Superior temporal gyrus (tissue), 1 donor: ENCODE data around the gene ERGIC3.
A peak's percentile ranks its signal among the peaks of the same experiment; 100 is the strongest.

ENCODE experiments used
- DNase-seq: peaks from one replicate; pipeline ENCODE4 v3.0.0-alpha.2; 2016; ENCODE audit errors: extremely low spot score

ERGIC3 gene

DNA sequence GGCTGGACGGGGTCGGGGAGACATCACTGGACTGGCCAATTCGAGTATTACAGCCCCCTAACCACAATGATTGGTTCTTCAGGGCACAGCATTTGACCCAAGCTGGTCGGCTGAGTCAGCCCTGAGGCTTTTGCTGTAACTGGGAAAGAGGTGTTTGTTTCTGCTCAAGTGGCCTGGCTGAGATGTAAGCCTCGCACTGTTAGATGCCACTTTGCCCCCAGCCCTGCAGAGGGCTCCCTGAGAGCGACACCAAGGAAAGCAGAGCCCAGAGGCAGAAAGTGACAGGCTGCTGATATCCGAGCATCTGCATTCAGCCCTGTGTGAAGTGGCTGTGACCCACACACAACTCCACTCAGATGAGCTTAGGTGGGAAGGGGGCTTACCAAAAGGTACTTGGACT, 19.4 kb downstream of the ERGIC3 start:
- DNase-seq, result peak; percentile 33

DNA sequence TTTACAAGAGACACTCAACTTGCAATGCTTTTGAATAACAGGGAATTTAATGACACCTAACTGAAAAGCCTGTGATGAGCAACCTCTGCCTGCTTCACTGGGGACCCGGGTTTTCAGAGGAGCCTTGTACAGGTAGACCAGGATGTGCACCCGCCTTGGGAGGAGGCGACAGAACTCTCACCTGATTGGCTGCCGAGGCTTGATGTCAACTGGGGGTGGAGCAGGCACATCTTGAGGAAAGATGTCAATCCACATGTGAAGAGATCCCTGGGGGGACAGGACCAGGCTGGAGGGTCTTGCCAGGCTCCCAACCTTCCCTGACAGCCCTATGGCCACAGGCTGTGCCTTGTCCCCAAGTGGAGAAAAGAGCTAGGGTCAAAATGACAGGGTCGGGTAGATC, 19.8 kb downstream of the ERGIC3 start:
- no peak for DNase-seq

DNA sequence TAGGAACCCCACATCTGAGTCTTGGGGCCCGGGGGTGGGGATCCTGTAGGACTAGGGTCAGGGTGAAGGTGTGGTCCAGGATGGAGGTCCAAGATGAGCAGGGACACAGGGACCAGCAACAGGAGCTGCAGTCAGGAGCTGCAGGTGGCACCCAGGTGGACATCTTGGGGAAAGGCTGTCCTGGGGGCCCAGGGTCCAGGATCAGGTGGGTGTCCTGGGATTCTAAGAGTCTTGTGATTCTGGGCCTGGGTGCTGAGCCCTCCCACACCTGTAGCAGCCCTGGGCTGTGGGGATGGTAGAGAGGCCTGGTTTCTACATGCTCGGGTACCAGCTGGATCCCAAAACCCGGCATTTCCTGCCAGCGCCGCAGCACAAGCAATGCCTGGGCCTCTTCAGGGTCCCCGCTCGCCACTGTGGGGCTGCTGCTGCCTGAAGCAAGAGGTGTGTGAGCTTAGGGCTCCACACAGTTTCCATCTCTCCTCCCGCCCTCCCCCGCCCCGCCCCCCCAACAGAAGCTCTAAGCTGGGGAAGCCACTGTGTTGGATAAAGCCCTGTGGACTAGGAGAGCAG, 20.7 kb downstream of the ERGIC3 start:
- no peak for DNase-seq

GRCh38 chr20:35563834-35564233, 22.0 kb downstream of the ERGIC3 start:
- no peak for DNase-seq

DNA sequence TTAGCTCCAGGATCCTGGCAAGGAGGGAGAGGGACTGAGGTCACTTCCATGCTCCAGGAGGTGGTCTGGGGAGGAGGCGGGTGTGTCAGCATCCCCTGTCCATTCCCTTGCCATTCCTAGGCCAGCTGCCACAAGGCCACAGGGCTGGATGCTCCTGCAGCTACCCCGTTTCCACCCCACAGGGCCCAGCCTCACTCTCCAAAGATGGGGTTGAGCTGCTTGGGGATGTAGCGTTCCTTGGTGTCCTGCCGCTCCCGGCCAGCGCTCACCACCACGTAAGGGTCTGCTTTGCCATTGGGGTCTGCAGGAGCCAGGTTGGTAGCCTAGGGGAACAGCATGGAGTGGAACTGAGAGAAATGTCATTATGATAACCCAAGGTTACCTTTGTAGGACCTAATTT, 23.0 kb downstream of the ERGIC3 start:
- DNase-seq, result no peak

DNA sequence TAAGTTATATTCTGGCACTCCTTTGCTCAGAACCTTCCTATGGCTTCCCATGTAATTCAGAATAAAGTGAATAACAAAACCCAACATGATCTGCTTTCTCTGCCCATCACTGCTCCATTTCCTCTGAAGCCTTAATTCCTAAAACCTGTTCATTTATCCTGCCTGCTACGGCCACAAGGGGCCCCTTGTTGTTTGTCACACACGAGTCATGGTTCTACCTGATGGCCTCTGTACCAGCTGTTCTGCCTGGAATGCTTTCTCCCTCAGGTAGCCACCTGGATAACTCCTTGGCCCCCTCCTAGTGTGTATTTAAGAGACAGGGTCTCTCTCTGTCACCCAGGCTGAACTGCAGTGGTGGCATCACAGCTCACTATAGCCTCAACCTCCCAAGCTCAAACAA, 26.8 kb downstream of the ERGIC3 start:
- DNase-seq, result no peak

DNA sequence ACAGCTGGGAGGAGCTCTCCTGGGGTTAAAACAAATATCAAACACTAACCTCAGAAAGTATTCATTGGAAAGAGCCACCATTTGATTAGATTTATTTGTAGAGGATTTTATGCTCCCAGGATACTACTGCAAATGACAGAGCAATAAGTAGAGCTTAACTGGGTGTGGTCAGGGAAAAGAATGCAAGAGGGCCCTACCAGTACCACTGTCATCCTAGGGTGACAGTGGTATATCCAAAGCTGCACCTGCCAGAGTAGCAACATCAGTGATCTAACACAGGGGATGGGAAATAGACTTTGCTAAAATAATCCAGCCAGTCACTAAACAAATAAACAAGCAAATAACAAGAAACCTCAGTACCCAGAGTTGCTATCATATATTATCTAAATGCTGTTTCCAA, 29.7 kb downstream of the ERGIC3 start:
- no peak for DNase-seq

GRCh38 chr20:35572838-35573237, 31.0 kb downstream of the ERGIC3 start:
- DNase-seq, result no peak

GRCh38 chr20:35575958-35576357, 34.1 kb downstream of the ERGIC3 start:
- DNase-seq, result no peak

DNA sequence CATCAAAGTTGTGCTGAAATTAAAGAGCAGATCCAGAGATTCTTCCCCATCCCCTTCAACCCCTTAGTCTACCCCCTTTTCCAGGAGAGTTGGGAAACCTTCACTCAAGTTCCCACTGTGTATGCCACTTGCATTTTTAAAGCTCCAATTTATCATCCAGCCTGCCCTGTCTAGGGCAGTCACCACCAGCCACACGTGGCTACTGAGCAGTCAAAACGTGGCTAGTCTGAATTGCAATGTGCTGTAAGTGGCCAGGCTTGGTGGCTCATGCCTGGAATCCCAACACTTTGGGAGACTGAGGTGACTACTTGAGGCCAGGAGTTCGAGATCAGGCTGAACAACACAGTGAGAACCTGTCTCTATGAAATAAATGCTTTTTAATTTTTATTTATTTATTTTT, 34.9 kb downstream of the ERGIC3 start:
- no peak for DNase-seq

GRCh38 chr20:35578469-35578868, 36.6 kb downstream of the ERGIC3 start:
- DNase-seq, result no peak

DNA sequence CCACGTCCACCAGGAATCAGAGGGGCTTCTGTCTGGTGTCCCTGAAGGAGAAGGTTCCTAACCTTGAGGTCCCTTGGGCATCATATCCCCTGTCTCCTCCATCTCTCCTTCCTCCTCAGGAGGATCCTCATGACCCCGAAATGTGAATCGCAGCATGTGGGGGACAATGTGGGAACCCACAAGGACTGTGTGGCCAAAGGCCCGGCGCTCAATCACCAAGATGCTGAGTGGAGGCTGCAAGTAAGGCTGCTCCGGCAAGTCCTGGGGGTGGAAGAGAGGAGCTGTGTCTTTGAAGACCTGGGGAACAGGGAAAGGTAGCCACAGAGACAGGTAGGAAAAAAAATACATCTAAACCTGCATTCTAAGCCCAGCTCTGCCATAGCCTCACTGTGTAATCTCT, 37.3 kb downstream of the ERGIC3 start:
- no peak for DNase-seq

DNA sequence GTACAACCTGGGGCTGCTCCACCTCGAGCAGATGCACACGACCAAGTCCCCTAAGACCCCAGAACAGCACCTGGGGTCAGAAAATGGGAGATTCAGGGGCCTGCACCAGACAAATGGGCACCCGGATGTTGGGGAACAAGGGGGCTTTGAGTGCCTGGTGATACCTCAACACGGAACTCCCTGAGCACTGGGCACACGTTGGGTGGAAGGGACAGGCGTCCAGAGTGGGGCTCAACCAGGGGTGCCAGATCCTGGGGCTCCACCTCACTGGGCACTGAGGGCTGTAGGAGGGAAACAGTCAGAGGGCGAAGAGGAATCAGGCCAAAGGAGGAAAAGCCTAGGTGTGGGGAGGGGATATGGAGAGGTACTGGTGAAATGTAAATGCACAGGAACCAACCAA, 40.3 kb downstream of the ERGIC3 start:
- no peak for DNase-seq

- DNase-seq, result no peak
Observed at GRCh38 chr20:35582741-35583404, 41.0 kb downstream of the ERGIC3 start.

- no peak for DNase-seq
Observed at GRCh38 chr20:35583636-35584560, 42.0 kb downstream of the ERGIC3 start.

DNA sequence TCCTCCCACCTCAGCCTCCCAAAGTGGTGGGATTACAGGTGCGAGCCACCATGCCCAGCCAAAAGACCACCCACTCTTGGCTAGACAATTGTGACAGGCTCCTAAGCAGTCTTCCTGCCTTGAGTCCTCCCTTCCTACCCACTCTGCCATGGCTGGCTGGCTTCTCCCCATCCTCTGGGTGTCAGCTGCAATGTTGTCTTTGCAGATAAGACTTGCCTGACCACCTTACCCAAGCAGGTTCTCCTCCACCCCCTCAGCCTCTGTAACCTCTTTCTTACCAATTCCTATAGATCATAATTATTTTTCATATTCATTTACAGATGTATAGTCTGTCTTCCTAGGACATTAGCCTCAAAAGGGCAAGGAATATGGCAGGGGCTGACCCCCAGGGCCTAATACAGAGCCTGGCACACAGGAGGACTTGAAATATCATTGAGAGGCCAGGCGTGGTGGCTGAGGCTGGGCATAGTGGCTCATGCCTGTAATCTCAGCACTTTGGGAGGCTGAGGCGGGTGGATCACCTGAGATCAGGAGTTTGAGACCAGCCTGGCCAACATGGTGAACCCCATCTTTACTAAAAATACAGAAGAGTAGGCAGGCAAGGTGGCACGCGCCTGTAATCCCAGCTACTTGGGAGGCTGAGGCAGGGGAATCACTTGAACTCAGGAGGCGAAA, 45.0 kb downstream of the ERGIC3 start:
- no peak for DNase-seq

DNA sequence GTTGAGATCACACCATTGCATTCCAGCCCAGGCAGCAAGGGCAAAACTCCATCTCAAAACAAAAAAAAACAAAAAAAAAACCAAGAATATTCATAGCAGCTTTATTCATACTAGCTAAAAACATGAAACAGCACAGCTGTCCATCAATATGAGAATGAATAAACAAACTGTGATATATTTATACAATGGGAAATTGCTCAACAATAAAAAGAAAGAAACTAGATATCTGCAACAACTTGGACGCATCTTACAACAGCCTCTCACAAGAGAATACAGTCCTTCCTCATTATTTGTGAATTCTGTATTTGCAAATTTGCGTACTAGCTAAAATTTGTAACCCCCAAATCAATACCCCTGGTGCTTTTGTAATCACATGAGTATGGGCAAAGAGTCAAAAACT, 45.6 kb downstream of the ERGIC3 start:
- DNase-seq, result no peak

- DNase-seq, result no peak
Observed at GRCh38 chr20:35588397-35588796, 46.5 kb downstream of the ERGIC3 start.

DNA sequence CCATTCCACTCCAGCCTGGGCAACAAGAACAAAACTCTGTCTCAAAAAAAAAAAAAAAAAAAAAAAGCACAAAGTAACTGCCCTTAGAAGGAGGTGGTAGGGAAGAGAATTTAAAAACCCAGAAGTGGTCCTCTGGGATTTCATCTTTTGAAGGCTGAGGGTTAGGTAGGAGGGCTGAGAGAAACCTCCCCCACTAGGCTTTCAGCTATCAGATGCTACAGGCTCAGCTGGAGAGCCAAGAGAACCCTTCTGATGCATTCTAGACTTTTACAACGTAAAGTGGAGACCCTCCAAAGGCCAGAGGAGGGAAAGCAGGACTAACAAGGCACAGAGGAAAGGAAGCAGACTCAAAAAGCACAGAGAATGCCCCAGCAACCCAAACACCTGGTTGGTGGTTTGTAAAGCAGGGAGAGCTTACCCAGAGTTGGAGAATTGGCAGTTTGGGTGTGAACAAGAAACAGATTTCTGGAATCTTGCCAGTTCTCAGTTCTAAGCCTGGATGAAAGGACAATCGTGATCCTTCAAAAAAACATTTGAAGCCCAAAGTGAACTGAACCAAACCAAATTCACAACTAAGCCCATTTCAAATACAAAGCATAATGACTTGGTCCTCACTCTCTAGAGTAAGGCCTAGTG, 50.6 kb downstream of the ERGIC3 start:
- no peak for DNase-seq

DNA sequence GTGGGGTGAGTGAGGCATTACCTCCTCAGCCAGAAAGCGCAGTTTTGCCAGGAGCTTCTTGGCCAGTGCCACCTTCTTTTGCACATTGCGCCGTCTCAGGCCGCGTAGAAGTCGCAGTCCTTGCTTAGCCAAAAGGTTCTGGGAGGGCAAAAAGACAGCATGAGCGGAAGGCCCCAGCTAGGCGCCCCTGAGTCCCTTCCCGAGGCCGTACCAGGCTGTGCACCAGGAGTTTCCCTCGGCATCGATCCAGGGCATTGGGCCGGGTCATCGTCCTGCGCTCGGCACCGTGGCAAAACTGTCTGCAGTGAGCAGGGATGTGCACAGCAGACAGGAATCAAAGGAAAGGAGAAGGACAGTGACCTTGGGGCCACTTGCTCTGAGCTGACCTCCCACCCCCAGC, 53.6 kb downstream of the ERGIC3 start:
- no peak for DNase-seq

DNA sequence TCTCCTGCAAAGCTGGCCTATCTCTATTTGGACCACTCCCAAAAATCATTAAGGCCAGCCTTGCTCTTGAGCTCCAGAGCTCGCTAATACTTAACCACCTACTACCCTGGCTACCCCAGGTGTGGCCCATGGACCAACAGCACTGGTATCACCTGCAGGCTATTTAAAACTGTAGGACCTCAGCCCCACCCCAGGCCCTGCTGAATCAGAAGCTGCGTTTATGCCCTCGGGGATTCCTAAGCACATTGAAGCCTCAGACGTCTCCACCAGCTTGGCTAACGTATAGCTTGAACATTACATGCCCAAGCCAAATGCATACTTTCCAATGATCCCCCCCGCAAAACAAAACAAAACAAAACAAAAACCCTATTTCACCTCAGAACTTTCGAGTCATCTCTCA, 54.0 kb downstream of the ERGIC3 start:
- DNase-seq, result no peak

DNA sequence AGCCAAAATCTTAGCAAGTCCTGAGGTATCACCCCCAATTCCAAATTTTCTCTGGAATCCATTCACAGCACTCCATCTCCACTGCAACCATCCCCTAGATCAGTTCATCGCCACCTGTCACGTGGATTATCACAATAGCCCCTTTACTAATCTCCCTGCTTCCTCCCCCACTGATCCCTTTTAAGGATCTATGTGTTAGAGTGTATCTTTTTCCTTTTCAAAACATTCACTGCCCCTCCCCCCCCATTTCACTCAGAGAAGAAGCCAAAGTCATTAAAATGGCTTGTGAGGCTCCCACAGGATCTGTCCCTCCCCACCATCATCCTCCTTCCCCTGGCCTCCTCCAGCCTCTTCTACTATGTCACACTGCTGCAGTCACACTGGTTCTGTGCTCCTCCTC, 55.3 kb downstream of the ERGIC3 start:
- DNase-seq, result no peak
